ENCODE measurements around the gene NDUFAF8. TPM values are rescaled to one million over a fixed set of nuclear protein-coding genes. Genes with fewer than 3 reads are reported as not detected.

The NDUFAF8 gene
- total RNA-seq, 1 experiment from 2014 or later, result 65.0 TPM

DNA sequence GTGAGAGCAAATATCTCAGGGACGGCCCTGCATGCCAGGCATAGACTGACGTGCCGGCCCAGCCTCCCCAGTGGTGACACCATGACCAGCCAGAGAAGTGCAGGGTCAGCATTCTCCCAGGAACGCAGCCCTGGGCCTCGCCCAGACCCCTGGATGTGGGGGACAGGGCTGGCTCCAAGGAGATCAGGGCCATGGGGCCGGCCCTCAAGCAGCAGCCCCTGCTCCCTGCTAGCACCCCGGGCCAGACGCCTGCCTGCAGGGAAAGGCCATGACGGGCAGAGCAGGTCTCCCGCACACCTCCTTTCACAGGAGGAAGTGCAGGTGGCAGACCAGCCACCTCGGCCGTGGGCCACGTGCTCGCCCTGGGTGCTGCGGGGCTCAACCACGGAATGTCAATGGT is 9.5 kb downstream of the NDUFAF8 start:
- Histone ChIP-seq H3K36me3 (ENCODE audit: control insufficient read depth, insufficient read depth, low read length) (peaks cover 3% of the 10 kb centered on the region; the same call in 1 of the 2 replicates), H3K27me3 (replicated peaks; ENCODE audit: control insufficient read depth, insufficient read depth, low read length) (no peaks in the 10 kb centered on the region), H3K4me1 (no peaks in the 10 kb centered on the region), H3K9me3 (peaks cover 6% of the 10 kb centered on the region; the same call in 1 of the 2 replicates), H3K4me3 (ENCODE audit: low read depth, low read length) (no peak overlapping the region)
- no peaks in the 10 kb centered on the region for H3K27me3 Mint-ChIP-seq (ENCODE audit: insufficient read depth, unreplicated experiment)
- POLR2A ChIA-PET, result no interaction called here
- no TSS peak for BruUV-seq (replicated peaks)
- H3K4me3 Mint-ChIP-seq (ENCODE audit: unreplicated experiment), result no peak overlapping the region
- H3K36me3 Mint-ChIP-seq (ENCODE audit: insufficient read depth, unreplicated experiment), result peaks cover 83% of the 10 kb centered on the region
- CTCF ChIA-PET, result no interaction called here
- no peak for TF ChIP-seq CTCF (IDR thresholded peaks at IDR 0.05; ENCODE audit: insufficient read depth in 1 of 2, low read depth in 1 of 2, low read length in 1 of 2, severe bottlenecking in 1 of 2, unreplicated experiment in 1 of 2)
- DNase-seq, result no peak
- H3K27ac Mint-ChIP-seq (ENCODE audit: unreplicated experiment), result no peak overlapping the region
- H3K4me1 Mint-ChIP-seq (ENCODE audit: low read depth, unreplicated experiment), result no peaks in the 10 kb centered on the region
- no peaks in the 10 kb centered on the region for H3K9me3 Mint-ChIP-seq (ENCODE audit: unreplicated experiment)
- intact Hi-C loops (cut with micrococcal nuclease; ENCODE audit: unreplicated experiment), result no loop called here

DNA sequence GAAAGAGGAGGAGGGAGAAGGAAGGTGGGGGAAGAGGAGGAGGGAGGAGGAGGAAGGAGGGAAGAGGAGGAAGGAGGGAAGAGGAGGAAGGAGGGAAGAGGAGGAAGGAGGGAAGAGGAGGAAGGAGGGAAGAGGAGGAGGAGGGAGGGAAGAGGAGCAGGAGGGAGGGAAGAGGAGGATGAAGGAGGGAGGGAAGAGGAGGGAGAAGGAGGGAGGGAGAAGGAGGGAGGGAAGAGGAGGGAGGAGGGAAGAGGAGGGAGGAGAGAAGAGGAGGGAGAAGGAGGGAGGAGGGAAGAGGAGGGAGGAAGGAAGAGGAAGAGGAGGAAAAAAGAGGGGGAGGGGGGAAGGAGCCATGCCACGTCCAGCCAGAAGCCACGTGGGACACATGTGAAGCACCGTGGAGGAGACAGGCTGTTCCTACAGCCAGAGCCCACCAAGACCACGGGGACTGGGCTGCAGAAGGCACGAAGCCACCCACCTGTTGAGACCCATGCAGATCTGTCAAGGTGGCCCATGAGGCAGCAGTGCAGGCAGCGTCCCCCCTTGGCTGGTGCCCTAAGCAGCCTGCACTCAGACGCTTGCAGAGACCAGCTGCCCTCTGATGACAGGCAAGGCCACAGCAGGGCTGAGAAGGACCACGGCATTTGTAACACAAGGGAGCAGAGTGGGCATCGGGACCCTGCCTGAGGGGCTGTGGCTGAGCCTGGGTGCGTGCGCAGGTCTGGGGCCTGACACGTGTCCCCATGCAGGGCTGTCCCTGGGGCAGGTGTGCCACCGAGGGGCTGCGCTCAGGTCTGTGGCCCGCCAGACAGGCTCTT is 10.3 kb downstream of the NDUFAF8 start:
- H3K36me3 Mint-ChIP-seq (ENCODE audit: insufficient read depth, unreplicated experiment), result peaks cover 77% of the 10 kb centered on the region
- no peaks in the 10 kb centered on the region for H3K9me3 Mint-ChIP-seq (ENCODE audit: unreplicated experiment)
- POLR2A ChIA-PET, result no interaction called here

More for the DNA sequence above, 10.3 kb downstream of the NDUFAF8 start:
- peaks cover 3% of the 10 kb centered on the region; the same call in 1 of the 2 replicates for H3K36me3 ChIP-seq (ENCODE audit: control insufficient read depth, insufficient read depth, low read length)
- peaks cover 6% of the 10 kb centered on the region; the same call in 1 of the 2 replicates for H3K9me3 ChIP-seq
- intact Hi-C loops (cut with micrococcal nuclease; ENCODE audit: unreplicated experiment), result no loop called here
- CTCF ChIA-PET, result no interaction called here
- no peaks in the 10 kb centered on the region for H3K4me1 ChIP-seq
- no TSS peak for BruUV-seq (replicated peaks)
- no peak overlapping the region for H3K4me3 ChIP-seq (ENCODE audit: low read depth, low read length)
- no peak for TF ChIP-seq CTCF (IDR thresholded peaks at IDR 0.05; ENCODE audit: insufficient read depth in 1 of 2, low read depth in 1 of 2, low read length in 1 of 2, severe bottlenecking in 1 of 2, unreplicated experiment in 1 of 2)
- no peaks in the 10 kb centered on the region for H3K27me3 Mint-ChIP-seq (ENCODE audit: insufficient read depth, unreplicated experiment)
- no peak overlapping the region for H3K27ac Mint-ChIP-seq (ENCODE audit: unreplicated experiment)
- H3K4me3 Mint-ChIP-seq (ENCODE audit: unreplicated experiment), result no peak overlapping the region
- no peaks in the 10 kb centered on the region for H3K4me1 Mint-ChIP-seq (ENCODE audit: low read depth, unreplicated experiment)
- DNase-seq, result no peak
- H3K27me3 ChIP-seq (replicated peaks; ENCODE audit: control insufficient read depth, insufficient read depth, low read length), result no peaks in the 10 kb centered on the region
